Stimulated activated CD4-positive, alpha-beta T cell treated with anti-CD3 and anti-CD28 coated beads, Interleukin-15, amount 100 ng/mL, for 48 hours (primary cell): ENCODE measurements around the gene MYLIP.

Experiments
- DNase-seq, 2 donors: peaks; one replicate each; pipeline ENCODE4 v3.0.0-alpha.2; 2020; ENCODE audit warnings: low read depth in 2 of 2

The MYLIP gene

GRCh38 chr6:16106991-16107787 lies 21.7 kb upstream of the MYLIP start:
- DNase-seq, result no peak

- no peak for DNase-seq
Measured at GRCh38 chr6:16108419-16108818, 20.5 kb upstream of the MYLIP start.

GRCh38 chr6:16108921-16109658 lies 19.8 kb upstream of the MYLIP start:
- DNase-seq, result no peak

DNA sequence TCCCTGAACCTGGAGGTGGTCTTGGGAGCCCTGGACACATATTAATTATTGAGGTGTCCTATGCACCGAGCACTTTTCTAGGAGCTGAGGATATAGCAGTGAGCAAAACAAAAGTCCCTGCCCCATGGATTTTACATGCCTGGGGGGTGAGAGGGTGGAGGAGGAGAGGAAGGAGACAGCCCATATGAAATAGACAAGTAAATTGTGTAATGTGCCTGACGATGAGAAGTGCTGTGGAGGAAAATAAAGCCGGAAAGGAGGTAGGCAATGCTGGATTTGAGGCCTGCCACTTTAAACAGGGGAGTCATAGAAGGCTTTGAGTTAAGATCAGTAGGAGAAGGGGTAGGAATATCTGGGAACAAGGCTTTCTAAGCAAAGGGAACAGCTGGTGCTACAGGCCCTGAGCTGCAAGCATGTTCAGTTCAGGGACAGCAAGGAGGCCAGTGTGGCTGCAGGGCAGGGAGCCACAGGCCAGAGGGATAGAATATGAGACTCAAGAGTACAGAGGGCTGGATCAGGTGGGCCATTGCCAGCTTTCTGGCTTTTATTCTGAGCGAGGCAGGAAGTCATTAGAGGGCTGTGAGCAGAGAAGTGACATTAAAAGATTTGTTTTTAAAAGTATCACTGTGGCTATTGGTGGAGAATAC lies 19.1 kb upstream of the MYLIP start:
- DNase-seq, result no peak

- DNase-seq, result no peak
Measured at GRCh38 chr6:16118825-16119224, 10.1 kb upstream of the MYLIP start.

DNA sequence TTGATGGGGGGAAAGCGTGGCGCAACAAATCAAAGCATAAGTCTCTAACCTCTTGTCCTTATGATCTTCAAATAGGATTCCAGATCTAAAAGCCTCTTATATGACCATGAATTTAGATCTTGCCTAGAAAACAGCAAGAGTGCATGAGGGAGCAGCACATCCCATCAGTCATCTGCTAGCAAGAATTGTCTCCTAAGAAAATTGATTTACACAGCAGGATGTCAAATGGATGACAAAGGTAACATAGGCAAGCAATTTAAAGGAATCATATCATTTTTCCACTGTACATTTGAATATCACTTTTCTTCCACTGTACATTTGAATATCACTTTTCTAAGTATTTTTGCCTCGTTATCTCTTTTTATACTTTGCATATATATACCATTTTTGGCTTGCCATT lies 7.5 kb upstream of the MYLIP start:
- DNase-seq, result no peak

DNA sequence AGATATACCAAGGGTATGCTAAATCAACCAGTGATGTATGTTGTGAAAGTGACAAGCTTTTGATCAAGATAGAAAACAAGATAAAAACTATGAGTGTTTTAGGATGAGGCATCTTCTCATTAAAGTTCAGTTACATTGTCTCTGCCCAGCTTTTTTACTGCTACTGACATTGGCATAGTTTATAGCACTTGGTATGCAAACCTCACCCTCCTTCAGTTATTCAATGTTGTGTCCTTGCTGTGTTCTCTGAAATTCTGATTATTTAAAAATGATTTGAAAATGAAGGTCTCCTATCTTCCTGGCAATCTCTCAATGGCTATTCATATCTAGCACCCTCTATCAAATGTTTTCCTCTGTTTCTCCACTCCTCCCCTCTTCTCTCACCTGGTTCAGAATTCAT lies 6.7 kb upstream of the MYLIP start:
- DNase-seq, result no peak

- DNase-seq, result no peak
Measured at GRCh38 chr6:16124198-16125180, 4.4 kb upstream of the MYLIP start.

DNA sequence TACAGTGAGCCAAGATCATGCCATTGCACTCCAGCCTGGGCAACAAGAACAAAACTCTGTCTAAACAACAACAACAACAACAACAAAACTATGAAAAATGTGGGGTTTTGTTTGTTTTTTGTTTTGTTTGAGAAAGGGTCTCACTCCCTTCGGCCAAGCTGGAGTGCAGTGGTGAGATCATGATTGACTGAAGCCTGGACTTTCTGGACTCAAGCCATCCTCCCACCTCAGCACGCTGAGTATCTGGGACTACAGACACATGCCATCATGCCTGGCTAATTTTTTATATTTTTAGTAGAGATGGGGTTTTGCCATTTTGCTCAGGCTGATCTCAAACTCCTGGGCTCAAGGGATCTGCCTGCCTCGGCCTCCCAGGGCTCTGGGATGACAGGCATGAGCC lies 2.8 kb upstream of the MYLIP start:
- DNase-seq, result no peak

GRCh38 chr6:16126861-16127260 lies 2.0 kb upstream of the MYLIP start:
- DNase-seq, result no peak

GRCh38 chr6:16127471-16127870 lies 1.4 kb upstream of the MYLIP start:
- no peak for DNase-seq

GRCh38 chr6:16129623-16130401 lies 926 bp downstream of the MYLIP start:
- DNase-seq, result no peak

DNA sequence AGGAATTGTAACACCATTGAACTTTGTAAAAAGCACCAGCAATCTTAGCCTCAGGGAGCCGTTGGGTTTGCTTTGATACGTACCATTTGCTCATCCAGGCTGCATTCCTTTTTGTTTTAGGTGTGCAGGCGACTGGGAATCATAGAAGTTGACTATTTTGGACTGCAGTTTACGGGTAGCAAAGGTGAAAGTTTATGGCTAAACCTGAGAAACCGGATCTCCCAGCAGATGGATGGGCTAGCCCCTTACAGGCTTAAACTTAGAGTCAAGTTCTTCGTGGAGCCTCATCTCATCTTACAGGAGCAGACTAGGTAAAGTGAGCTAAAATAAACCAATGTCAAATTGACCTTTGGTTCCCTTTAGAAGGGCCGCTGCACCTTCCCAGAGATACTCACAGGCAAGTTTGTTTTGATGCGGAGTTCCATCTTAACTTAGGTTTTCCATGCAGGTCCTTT lies 1.6 kb downstream of the MYLIP start:
- no peak for DNase-seq

- DNase-seq, result peak in 1 of 2 donors; percentile 26
Measured at GRCh38 chr6:16130932-16131387, 2.1 kb downstream of the MYLIP start.

GRCh38 chr6:16132909-16133308 lies 4.0 kb downstream of the MYLIP start:
- no peak for DNase-seq

DNA sequence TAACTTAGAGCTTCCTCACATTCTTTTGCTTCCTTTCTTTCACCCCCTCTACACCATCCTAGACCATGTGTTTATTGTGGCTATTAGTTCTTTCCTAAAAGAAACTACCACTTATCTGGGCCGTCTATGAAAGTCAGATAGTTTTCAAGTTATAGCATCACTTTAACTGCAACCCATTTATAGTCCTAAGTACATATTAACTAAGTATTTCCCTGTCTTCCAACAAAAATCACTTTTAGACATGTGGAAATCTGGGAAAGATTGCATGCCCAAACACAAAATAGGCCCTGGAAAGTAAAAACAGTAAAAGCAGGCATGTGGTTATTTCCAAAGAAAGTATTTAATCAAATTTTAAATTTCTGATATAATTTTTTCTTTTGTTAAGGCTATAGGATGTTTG lies 5.5 kb downstream of the MYLIP start:
- no peak for DNase-seq

GRCh38 chr6:16135066-16135465 lies 6.2 kb downstream of the MYLIP start:
- no peak for DNase-seq

DNA sequence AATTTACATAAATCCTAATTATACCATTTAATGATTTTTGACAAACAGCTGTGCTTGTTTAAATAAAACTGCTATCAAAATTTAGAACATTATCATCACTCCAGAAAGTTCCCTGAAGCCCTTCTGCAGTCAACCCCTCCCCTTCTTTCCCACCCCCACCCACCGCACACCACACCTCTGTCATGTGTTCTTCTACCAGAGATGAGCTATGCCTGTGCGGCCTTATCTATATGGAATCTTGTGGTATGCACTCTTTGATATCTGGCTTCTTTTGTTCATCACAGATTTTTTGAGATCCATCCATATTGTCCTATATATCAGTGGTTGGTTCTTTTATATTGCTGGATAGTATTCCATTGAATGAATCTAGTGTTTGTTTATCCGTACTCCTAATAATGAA lies 7.2 kb downstream of the MYLIP start:
- DNase-seq, result peak in 1 of 2 donors; percentile 22

- peak in 1 of 2 donors; percentile 44 for DNase-seq
Measured at GRCh38 chr6:16136621-16137450, 8.0 kb downstream of the MYLIP start.

DNA sequence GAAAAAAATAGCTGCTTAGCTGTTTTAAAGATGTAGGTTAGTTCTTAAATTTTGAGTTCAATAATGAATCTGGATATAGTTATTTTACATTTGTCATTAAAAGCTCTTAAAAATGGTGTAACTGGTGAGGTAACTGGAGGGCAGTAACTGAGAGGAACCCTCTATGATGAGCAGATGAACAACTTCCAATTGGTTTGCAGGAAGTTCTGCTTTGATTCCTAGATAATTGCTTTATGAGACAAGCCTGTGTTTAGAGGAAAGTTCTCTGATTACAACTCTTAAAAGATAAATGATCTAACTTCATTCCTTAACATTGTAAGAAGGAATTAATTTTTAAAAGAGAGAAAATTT lies 8.5 kb downstream of the MYLIP start:
- no peak for DNase-seq
